ENCODE results near the gene RIBC2. TPM values are rescaled to one million over a fixed set of nuclear protein-coding genes. Genes with fewer than 3 reads are reported as not detected.
"Not testable (repeated sequence)": the region's sequence is repeated elsewhere in the genome, so short reads cannot be mapped to it uniquely, and the experiment has no call there.

Gene RIBC2
- total RNA-seq, 1 experiment from 2014 or later: 2.0 TPM

DNA sequence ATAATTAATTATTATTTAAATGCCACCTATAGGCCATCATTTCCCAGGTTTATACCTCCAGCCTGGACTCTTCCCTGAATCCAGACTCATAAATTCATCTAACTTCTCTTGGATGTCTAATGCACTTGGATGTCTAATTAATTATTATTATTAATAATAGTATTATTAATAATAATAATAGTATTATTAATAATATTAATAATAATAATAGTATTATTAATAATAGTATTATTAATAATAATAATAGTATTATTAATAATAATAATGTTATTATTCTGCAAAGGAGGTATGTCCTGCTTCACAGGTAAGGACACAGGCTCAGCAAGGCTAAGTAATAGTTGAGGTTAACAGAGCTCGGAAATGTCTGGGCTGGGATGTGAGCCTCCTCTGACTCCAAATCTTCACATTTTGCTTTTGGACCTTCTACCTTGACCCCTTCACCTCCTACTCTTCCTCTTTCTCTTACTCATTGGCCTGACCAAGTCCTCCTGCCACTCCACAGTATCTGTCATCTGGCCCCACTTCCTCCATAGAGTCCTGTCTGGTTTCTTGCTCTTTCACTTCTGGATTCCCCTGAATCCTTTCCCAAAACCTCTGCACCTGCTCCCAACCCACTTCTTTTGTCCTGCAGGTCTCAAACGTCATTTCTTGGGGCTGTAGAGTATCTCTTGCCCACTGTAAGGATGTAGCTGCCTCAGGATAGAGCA is 8.0 kb downstream of the RIBC2 start:
- DNase-seq (ENCODE audit: low read depth, low spot score): no peak
- in situ Hi-C loops (cut with HindIII; ENCODE audit: low pct_unique_long_range_greater_than_20kb, low sequenced_read_pairs): no loop called here

GRCh38 chr22:45422237-45422983 is 8.9 kb downstream of the RIBC2 start:
- DNase-seq (ENCODE audit: low read depth, low spot score): no peak
- in situ Hi-C loops (cut with HindIII; ENCODE audit: low pct_unique_long_range_greater_than_20kb, low sequenced_read_pairs): no loop called here

DNA sequence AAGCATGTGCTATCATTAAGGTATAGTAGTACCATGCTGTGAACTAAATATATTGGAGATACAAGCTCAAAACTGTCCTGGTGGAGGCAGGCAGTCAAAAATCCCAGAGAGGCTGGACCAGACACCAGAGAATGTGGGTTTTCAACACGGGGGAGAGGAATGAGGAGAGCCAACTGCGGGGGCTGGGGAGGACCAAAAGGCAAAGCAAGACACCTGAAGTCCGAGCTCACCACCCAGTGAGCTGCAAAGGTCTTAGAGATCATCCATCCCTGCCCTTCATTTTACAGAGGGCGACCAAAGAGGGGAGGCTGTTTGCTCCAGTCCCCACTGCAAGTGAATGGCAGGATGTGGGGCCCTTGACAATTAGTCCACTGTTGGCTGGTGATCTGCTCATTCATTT is 10.0 kb downstream of the RIBC2 start:
- DNase-seq (ENCODE audit: low read depth, low spot score): no peak
- in situ Hi-C loops (cut with HindIII; ENCODE audit: low pct_unique_long_range_greater_than_20kb, low sequenced_read_pairs): no loop called here

DNA sequence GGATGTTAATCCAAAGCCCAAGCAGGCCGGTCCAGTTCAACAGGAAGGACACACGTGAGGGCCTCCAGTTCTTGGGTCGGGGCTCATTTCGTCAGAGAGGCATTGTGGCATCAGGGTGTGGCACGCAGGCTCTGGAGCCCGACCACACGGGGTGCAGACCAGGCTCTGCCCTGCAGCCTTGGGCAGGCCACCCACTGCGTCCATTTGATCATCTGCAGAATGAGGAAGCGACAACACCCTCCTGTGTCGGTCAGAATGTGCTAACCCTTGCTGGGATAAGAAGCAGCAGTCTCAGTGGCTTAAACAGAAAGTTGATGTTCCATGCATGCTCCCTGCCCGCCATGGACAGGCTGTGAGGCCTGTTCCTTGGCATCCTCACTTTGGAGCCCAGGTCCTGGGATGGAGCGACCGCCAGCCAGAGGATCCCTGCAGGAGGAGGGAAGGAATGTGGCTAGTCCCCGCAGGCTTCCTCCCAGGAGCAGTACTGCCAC is 10.8 kb downstream of the RIBC2 start:
- no peak for DNase-seq (ENCODE audit: low read depth, low spot score)
- in situ Hi-C loops (cut with HindIII; ENCODE audit: low pct_unique_long_range_greater_than_20kb, low sequenced_read_pairs): no loop called here

DNA sequence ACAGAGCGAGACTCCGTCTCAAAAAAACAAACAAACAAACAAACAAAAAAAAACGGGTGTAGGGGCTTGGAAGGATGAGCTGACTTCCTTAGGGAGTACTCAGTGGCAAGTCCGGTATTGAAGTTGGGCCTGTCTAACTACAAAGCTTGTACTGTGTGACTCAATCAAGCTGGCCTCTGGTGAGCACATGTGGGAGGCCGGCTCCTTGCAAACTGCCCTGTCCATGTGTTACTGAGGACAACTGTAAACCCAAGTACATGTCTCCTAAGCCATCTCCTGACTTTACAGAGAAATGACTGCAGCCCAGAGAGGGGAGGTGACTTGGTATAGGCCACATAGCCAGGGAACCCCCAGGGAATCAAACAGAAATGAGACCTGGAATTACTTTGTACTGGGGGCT is 11.6 kb downstream of the RIBC2 start:
- in situ Hi-C loops (cut with HindIII; ENCODE audit: low pct_unique_long_range_greater_than_20kb, low sequenced_read_pairs): no loop called here
- DNase-seq (ENCODE audit: low read depth, low spot score): no peak

GRCh38 chr22:45425531-45426265 is 12.2 kb downstream of the RIBC2 start:
- DNase-seq (ENCODE audit: low read depth, low spot score): no peak
- in situ Hi-C loops (cut with HindIII; ENCODE audit: low pct_unique_long_range_greater_than_20kb, low sequenced_read_pairs): no loop called here

- in situ Hi-C loops (cut with HindIII; ENCODE audit: low pct_unique_long_range_greater_than_20kb, low sequenced_read_pairs): no loop called here
- no peak for DNase-seq (ENCODE audit: low read depth, low spot score)
These were observed 12.9 kb downstream of the RIBC2 start for GRCh38 chr22:45426387-45426786.

DNA sequence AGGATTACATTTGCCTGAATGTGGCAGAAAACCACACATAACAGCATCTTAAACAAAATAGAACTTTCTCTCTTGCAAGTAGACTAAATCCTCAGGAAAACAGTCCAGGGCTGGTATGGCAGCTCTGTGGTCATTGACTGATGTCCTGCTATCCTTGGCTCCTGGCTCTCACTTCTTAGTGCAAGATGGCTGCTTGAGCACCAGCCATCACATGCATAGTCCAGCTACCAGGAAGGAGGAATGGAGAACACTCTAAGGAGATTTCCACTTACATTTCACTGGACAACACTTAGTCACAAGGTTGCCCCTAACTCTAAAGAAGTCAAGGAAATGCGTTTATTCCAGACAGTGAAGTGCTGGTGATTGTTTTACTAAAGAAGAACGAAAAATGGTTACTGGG is 13.6 kb downstream of the RIBC2 start:
- in situ Hi-C loops (cut with HindIII; ENCODE audit: low pct_unique_long_range_greater_than_20kb, low sequenced_read_pairs): no loop called here
- DNase-seq (ENCODE audit: low read depth, low spot score): no peak

GRCh38 chr22:45428391-45429385 is 15.2 kb downstream of the RIBC2 start:
- no peak for DNase-seq (ENCODE audit: low read depth, low spot score)
- in situ Hi-C loops (cut with HindIII; ENCODE audit: low pct_unique_long_range_greater_than_20kb, low sequenced_read_pairs): no loop called here

DNA sequence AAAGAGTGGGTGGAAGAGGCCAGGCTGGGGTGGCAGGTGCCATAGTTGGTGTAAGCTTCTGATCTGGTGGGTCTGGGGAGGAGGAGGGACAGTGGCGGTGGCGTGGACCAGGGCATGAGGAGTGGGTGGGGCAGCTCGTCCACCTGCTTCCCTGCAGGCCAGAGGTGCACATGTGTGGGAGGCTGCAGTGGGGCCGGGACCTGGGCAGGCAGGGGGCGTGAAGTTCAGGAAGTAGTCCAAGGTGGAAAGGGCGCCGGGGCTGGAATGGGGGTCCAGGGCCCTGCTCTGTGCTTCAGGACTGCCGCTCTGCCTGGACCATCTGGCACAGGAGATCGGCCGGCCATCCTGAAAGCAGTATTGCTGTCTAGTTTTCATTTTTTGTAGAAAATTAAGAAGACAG is 15.9 kb downstream of the RIBC2 start:
- in situ Hi-C loops (cut with HindIII; ENCODE audit: low pct_unique_long_range_greater_than_20kb, low sequenced_read_pairs): no loop called here
- DNase-seq (ENCODE audit: low read depth, low spot score): no peak

- DNase-seq (ENCODE audit: low read depth, low spot score): no peak
- in situ Hi-C loops (cut with HindIII; ENCODE audit: low pct_unique_long_range_greater_than_20kb, low sequenced_read_pairs): no loop called here
These were observed 16.7 kb downstream of the RIBC2 start for GRCh38 chr22:45429981-45430775.

- no peak for DNase-seq (ENCODE audit: low read depth, low spot score)
- in situ Hi-C loops (cut with HindIII; ENCODE audit: low pct_unique_long_range_greater_than_20kb, low sequenced_read_pairs): no loop called here
These were observed 17.4 kb downstream of the RIBC2 start for GRCh38 chr22:45430871-45431270.

- DNase-seq (ENCODE audit: low read depth, low spot score): no peak
- in situ Hi-C loops (cut with HindIII; ENCODE audit: low pct_unique_long_range_greater_than_20kb, low sequenced_read_pairs): no loop called here
These were observed 21.5 kb downstream of the RIBC2 start for GRCh38 chr22:45434981-45435380.

- DNase-seq (ENCODE audit: low read depth, low spot score): peak; percentile 92
- in situ Hi-C loops (cut with HindIII; ENCODE audit: low pct_unique_long_range_greater_than_20kb, low sequenced_read_pairs): no loop called here
These were observed 22.1 kb downstream of the RIBC2 start for GRCh38 chr22:45435544-45436139.

DNA sequence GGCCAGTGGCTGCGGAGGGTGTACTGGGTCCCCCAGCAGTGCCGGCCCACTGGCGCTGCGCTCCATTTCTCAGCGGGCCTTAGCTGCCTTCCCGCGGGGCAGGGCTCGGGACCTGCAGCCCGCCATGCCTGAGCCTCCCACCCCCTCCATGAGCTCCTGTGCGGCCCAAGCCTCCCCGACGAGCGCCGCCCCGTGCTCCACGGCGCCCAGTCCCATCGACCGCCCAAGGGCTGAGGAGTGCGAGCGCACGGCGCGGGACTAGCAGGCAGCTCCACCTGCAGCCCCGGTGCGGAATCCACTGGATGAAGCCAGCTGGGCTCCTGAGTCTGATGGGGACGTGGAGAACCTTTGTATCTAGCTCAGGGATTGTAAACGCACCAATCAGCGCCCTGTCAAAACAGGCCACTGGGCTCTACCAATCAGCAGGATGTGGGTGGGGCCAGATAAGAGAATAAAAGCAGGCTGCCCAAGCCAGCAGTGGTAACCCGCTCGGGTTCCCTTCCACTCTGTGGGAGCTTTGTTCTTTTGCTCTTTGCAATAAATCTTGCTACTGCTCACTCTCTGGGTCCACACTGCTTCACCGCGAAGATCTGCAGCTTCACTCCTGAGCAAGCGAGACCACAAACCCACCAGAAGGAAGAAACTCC is 23.5 kb downstream of the RIBC2 start:
- in situ Hi-C loops (cut with HindIII; ENCODE audit: low pct_unique_long_range_greater_than_20kb, low sequenced_read_pairs); DNase-seq (ENCODE audit: low read depth, low spot score): not testable (repeated sequence)

DNA sequence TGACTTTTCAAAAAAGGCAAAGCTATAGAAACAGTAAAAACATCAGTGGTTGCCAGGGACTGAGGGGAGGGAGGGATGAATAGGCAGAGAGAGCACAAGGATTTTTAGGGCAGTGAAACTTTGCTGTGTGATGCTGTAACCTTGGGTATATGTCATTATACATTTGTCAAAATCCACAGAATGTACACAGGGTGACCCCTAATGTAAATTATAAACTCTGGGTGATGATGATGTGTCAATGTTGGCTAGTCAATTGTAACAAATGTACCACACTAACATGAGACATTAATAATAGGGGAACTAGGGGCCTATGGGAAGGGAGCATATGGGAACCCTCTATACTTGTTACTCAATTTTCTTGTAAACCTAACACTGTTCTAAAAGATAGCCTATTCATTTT is 24.8 kb downstream of the RIBC2 start:
- in situ Hi-C loops (cut with HindIII; ENCODE audit: low pct_unique_long_range_greater_than_20kb, low sequenced_read_pairs): no loop called here
- no peak for DNase-seq (ENCODE audit: low read depth, low spot score)
